Prostate gland (tissue), 2 donors: Measurements from ENCODE around the gene DCDC1. TPM values are rescaled to one million over a fixed set of nuclear protein-coding genes. Genes with fewer than 3 reads are reported as not detected.

ENCODE experiments used
- DNase-seq: peaks from one replicate; pipeline ENCODE4 v3.0.0-alpha.2; 2019; ENCODE audit warnings: low spot score
- H3K27ac ChIP-seq, 2 donors: fragments of 200-600 bp; sonication (generic); 2 replicates each; pipeline ENCODE4 v1.5.1; 2017 to 2019
- H3K27me3 ChIP-seq: fragments of 200-600 bp; sonication (generic); replicated peaks from 2 replicates; pipeline ENCODE4 v1.5.1; 2019; ENCODE audit not compliant: insufficient read depth
- H3K36me3 ChIP-seq, 2 donors: fragments of 200-600 bp; sonication (generic); 1 replicate in 1 of 2; 2 replicates in 1 of 2; pipeline versions ENCODE4 v1.5.1 to v1.8.1; 2017 to 2019
- H3K4me1 ChIP-seq: fragments of 200-600 bp; sonication (generic); replicated peaks from 2 replicates; pipeline ENCODE4 v1.5.1; 2019
- H3K4me3 ChIP-seq, 2 donors: fragments of 200-600 bp; sonication (generic); 2 replicates each; pipeline ENCODE4 v1.5.1; 2017 to 2019
- H3K9me3 ChIP-seq: fragments of 200-600 bp; sonication (generic); 2 replicates; pipeline ENCODE4 v1.5.1; 2017
- CTCF ChIP-seq, 4 experiments: fragments of 200-600 bp in 2 of 4; fragments of 450-650 bp in 2 of 4; sonication (generic) in 2 of 4; IDR thresholded peaks; 1 replicate in 3 of 4; 2 replicates in 1 of 4; pipeline ENCODE4 v1.5.1; 2016 to 2019; ENCODE audit warnings: antibody characterized with exemption in 4 of 4, mild to moderate bottlenecking in 2 of 4, moderate library complexity in 2 of 4
- POLR2A ChIP-seq: fragments of 450-650 bp; IDR thresholded peaks from one replicate; pipeline ENCODE4 v1.6.1; 2016; ENCODE audit warnings: antibody characterized with exemption, mild to moderate bottlenecking
- POLR2AphosphoS5 ChIP-seq: sonication (generic); formaldehyde crosslinking; IDR thresholded peaks from one replicate; pipeline ENCODE4 v1.6.1; 2017; ENCODE audit warnings: antibody characterized with exemption
- WGBS: methylation state at CpG from one replicate; pipeline ENCODE4 v1.1.5; 2018; 5-methylcytosine and 5-hydroxymethylcytosine counted together
- intact Hi-C: fragments of 100-400 bp; cut with DNase I; formaldehyde crosslinking; loops from one replicate; pipeline ENCODE4 v1.14.2; 2022
- total RNA-seq, 2 donors: library from RNA; depleted of rRNA; stranded (reverse); fragments of >200 nt; gene quantifications; one replicate each; pipeline ENCODE4 v1.1.0, GENCODE V29; 2016

Gene DCDC1
- total RNA-seq, 2 donors from 2014 or later = 0.36 to 2.5 TPM

GRCh38 chr11:31328697-31329096, 40.8 kb downstream of the DCDC1 start:
- Histone ChIP-seq H3K36me3 (no peaks in the 10 kb centered on the region), H3K9me3 (no peaks in the 10 kb centered on the region), H3K4me3 (no peak overlapping the region), H3K4me1 (no peaks in the 10 kb centered on the region), H3K27ac (no peak overlapping the region), H3K27me3 (no peaks in the 10 kb centered on the region)
- no peak for DNase-seq
- intact Hi-C loops = no loop called here
- WGBS = 89% methylated on average over 6 of the region's 6 CpGs
- TF ChIP-seq POLR2A (no peak), CTCF (IDR thresholded peaks at IDR 0.05) (no peak), POLR2AphosphoS5 (no peak)

DNA sequence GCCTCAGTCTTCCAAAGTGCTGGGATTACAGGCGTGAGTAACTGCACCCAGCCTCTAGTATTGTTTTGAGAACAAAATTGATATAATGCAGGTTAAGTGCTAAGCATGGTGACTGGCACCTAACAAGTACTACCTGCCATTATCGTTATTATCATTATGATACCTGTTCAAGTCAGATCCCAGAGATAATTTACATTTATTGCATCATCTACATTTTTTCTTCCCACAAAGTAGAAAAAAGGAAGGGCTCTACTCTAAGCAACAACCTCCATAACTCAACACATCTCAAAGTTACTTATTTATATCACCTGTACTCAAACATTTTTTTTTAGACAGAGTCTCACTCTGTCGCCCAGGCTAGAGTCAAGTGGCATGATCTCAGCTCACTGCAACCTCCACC, 42.1 kb downstream of the DCDC1 start:
- no peaks in the 10 kb centered on the region for H3K27me3 ChIP-seq
- DNase-seq = no peak
- 95% methylated on average over 3 of the region's 3 CpGs for WGBS
- no peak overlapping the region for H3K4me3 ChIP-seq
- no peaks in the 10 kb centered on the region for H3K9me3 ChIP-seq
- H3K4me1 ChIP-seq = no peaks in the 10 kb centered on the region
- TF ChIP-seq POLR2A (no peak), POLR2AphosphoS5 (no peak), CTCF (IDR thresholded peaks at IDR 0.05) (no peak)
- H3K36me3 ChIP-seq = no peaks in the 10 kb centered on the region
- H3K27ac ChIP-seq = no peak overlapping the region
- intact Hi-C loops = no loop called here

DNA sequence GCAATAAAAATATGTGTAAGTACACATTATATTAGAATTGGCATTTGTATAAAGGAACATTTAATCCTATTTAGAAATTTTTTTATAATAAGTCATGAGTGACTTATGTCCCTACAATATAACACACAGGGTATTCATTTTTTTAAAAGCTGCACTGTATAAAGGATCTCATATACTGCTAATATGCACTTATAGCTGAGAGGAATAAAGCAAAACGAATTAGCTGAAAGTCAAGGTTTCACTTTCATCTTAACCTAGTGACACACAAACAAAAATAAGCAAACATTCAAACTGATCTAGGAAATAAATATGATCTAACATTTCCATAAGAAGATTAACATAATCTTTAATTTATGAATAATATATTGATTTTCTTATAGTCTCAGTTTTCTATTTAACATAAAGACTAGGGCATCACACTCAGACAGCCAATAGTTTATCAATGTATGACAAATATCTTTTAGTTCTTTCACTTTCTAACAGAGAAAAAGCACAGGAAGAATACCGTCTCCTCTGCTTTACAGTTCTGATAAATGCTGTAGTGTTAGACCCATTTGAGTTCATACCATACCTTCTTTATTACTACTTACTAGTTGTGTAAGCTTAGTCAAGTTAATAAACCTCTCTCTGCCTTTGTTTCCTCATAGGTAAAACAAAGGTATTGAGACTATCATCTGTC, 42.9 kb downstream of the DCDC1 start:
- Histone ChIP-seq H3K27me3 (no peaks in the 10 kb centered on the region), H3K9me3 (no peaks in the 10 kb centered on the region), H3K36me3 (no peaks in the 10 kb centered on the region), H3K4me3 (no peak overlapping the region), H3K4me1 (no peaks in the 10 kb centered on the region), H3K27ac (no peak overlapping the region)
- TF ChIP-seq POLR2A = no peak
- no peak for TF ChIP-seq POLR2AphosphoS5
- TF ChIP-seq CTCF (IDR thresholded peaks at IDR 0.05) = no peak
- intact Hi-C loops = no loop called here
- DNase-seq = no peak
- 78% methylated on average over 2 of the region's 2 CpGs for WGBS

- intact Hi-C loops = no loop called here
- H3K27me3 ChIP-seq = no peaks in the 10 kb centered on the region
Observed at GRCh38 chr11:31325160-31325559, 44.4 kb downstream of the DCDC1 start.

More at GRCh38 chr11:31325160-31325559, 44.4 kb downstream of the DCDC1 start:
- H3K4me3 ChIP-seq = no peak overlapping the region
- no peaks in the 10 kb centered on the region for H3K36me3 ChIP-seq
- TF ChIP-seq CTCF (IDR thresholded peaks at IDR 0.05) (no peak), POLR2AphosphoS5 (no peak), POLR2A (no peak)
- H3K4me1 ChIP-seq = no peaks in the 10 kb centered on the region
- no peaks in the 10 kb centered on the region for H3K9me3 ChIP-seq
- DNase-seq = no peak
- no peak overlapping the region for H3K27ac ChIP-seq
